GM19372 (cell line): ENCODE results near the gene MSI2.
"Not testable (repeated sequence)": the region's sequence is repeated elsewhere in the genome, so short reads cannot be mapped to it uniquely, and the experiment has no call there.

Source experiments
- ATAC-seq: cut with Tn5 transposase; IDR thresholded peaks from one replicate; pipeline ENCODE4 v1.9.1; 2021; ENCODE audit warnings: mild to moderate bottlenecking, low read depth, moderate library complexity; ENCODE audit not compliant: unreplicated experiment

The MSI2 gene

GRCh38 chr17:57490111-57490845 is 234.0 kb downstream of the MSI2 start:
- ATAC-seq, result no peak

DNA sequence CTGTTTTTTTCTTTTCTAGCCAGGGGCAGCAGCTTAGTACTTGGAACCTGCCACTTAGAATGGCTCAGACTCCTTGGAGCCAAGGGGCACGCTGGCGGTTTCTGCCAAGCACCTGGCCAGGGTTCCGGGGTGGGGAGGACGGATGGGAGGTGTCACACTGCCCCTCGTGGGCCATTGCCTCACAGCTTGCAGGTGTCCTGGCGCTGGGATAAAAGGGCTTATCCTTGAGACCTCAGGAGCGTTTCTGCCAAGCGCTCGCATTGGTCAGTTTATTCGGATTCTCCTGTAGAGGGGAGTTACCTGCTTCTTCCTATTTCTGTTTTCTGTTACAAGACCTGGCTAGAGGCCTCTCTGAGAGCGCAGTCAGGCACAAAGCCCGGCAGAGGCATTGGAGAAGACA is 234.6 kb downstream of the MSI2 start:
- ATAC-seq, result no peak

GRCh38 chr17:57493171-57493570 is 236.8 kb downstream of the MSI2 start:
- no peak for ATAC-seq

DNA sequence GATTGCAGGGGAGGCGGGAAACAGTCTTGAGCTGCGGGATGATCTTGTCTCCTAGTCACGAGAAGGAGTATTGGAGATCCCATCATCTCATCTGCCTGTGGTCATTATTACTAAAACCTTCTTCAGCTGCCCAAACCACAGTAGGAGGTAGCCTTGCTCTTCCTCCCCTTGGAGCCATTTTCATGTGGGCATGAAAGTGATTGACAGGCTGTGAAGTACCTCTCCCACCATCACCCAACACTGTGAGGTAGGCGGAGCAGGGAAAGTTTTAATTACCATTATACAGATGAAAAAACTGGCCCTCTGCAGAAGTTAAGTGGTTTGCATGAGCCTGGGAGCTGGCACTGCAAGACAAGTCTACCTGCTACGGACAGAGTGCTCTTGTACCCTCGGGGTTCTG is 237.3 kb downstream of the MSI2 start:
- no peak for ATAC-seq

- no peak for ATAC-seq
Measured at GRCh38 chr17:57494443-57494842, 238.1 kb downstream of the MSI2 start.

DNA sequence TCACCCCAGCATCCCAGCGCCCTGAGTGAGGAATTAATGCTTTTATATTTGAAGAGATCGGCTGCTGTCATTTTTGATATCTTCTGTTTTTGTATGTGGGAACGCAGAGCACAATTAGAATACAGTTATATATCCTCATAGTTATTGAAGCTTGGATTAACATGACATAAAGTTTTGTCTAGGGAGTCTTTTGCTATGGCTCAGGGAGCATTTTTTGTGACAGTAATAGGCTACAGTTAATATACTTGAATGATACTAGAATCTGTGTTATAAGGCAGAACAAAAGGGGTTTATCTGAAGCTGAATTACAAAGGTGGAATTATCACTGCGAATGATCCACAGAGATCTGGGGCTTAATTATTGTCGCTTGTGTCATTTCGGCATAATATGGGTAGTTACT is 239.4 kb downstream of the MSI2 start:
- ATAC-seq, result no peak

GRCh38 chr17:57496382-57496781 is 240.1 kb downstream of the MSI2 start:
- no peak for ATAC-seq

DNA sequence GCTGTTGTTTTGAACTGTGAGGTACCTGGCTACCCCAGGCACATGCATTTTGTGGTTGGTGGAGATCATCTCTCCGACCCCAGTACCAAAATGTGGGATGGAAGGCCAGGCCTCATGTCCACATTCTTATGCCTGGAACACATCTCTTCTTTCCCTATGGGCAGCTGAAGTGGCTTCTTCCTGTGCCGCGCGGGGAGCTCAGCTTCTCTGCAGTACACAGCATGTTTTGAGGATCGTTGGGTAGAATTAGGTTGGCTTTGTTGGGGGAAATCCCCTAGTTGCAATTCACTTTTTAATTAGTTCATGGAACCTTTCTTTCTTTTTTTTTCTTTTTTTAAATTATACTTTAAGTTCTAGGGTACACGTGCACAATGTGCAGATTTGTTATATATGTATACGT is 242.1 kb downstream of the MSI2 start:
- no peak for ATAC-seq

- ATAC-seq, result not testable (repeated sequence)
Measured at GRCh38 chr17:57499221-57499620, 242.9 kb downstream of the MSI2 start.

DNA sequence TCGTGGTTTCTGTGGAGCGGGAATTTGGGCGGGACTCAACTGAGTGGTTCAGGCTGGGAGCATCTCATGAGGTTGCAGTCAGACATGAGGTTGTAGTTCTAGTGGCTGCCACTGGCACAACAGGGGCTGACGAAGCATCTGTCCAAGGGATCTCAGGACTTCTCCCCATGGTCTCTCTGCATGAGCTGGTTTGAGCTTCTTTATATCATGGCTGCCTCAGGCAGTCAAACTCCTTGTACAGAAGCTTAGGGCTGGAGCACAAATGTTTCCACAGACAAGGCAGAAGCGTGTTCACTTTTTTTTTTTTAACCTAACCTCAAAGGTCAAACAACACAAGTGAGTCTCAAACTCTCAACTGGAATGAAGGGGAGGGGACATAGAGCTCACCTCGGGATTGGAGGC is 243.3 kb downstream of the MSI2 start:
- no peak for ATAC-seq

DNA sequence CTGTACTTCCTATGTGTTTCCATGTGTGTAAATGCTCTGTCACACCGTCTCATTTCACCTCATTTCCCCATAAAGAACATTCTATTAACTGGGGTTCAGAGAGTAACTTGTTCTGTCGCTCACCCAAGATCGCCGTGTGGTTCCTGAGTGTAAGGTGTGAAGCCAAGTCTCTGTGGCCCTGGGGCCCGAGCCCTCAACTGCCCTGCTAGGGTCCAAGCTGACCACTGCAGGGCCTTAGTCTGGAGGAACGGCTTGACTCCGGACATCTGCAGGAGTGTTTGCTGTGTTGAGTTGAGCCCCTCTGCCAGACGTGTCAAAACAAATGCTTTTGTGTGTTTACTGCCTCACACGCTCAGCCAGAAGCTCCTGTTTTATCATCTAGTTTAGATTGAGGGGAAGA is 244.7 kb downstream of the MSI2 start:
- no peak for ATAC-seq

- ATAC-seq, result no peak
Measured at GRCh38 chr17:57502022-57502421, 245.7 kb downstream of the MSI2 start.

DNA sequence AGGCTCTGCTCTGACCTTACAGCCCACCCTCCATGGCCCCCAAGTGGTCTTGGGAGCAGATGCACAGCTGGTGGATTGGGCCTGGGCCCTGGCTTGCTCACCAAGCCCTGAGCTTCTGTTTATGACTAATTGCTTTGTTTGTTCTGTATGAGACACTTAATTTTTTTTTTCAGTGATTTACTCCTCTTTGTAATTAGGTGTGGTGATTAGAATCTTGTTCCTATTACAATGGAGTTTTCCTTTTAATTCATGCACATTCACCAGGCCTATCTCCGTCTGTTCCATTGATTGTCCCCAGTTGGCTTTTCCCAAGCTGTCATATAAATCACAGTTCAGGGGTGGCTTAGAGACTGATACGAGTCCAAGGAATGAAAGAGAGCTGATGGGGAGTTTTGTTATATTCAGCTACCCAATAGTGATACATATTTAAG is 246.5 kb downstream of the MSI2 start:
- ATAC-seq, result no peak

DNA sequence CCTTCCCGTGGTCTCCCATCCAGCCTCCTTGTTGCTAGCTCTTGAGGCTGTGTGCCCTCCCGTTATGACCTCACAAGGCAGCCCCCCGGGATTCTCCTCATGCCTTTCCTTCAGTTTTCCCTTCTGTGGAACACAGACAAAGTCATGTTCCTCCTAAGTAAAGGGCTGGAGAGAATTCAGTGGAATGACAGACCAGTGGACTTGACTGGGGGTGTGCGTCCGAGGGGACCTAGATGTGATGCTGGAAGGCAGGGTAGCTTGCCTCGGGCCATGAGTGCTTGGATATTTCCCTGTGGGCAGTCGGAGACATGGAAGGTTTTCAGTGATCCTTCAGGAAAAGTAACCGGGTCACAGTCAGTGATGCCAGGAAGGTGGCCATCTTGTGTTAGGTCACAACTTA is 247.9 kb downstream of the MSI2 start:
- no peak for ATAC-seq

DNA sequence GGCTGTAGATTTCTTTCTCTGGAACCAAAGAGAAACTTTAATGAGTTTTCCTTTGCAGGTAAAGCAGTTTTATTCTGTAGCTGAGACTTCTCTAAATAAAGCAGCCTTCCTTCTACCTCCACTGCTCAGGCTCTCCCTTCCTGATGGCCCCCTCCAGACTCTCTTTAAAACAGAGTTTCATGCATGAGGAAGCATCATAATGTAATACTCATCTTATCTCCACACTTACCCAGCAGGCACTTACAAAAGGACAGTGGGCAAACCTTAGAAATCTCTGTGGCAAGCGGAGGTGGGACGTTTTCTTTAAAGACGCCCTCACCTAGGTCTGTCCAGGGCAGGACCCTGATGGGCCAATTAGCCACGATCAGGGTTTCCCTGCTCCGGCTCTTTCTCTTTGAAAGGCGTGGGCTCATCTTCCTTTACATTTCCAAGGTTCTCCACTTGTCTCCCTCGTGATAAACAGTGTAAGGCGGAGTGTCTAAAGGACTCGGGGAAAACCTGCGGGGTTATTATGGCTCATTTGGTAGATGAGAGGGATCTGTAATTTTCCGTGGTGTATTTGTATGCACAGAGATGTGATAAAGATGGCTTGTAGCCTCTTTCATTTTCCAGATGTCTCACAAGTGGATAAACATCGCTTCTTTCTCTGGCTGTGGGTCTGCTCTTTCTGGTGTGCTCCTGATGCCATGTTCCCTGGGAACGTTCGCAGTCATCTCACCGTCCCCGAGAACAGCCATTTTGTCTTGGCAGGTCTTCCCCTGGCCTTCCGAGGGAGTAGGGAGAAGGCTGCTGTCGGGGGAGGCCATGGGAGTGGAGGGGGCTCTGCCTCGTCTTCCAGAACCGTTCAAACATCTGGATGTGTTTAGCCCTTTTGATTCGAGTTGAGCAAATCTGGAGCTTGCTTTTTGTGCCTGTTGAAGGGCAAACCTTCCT is 249.8 kb downstream of the MSI2 start:
- ATAC-seq, result no peak

GRCh38 chr17:57506774-57507127 is 250.4 kb downstream of the MSI2 start:
- no peak for ATAC-seq

DNA sequence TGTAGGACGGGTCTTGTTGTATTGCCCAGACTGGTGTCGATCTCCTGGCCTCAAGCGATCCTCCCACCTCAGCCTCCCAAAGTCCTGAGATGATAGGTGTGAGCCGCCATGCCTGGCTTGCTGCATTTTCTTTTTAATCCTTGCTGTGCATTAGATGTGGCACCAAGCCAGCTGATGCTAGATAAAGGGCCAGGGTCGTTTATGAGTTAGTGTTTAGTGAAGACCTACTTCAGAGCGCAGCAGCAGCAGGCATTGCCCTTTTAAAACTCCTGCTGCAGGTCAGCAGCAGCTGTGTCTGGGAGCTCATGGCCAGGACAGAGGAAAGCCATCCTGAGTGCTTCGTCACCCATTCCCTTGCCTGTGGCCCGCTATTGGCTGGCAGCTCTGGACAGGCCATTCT is 251.5 kb downstream of the MSI2 start:
- no peak for ATAC-seq

DNA sequence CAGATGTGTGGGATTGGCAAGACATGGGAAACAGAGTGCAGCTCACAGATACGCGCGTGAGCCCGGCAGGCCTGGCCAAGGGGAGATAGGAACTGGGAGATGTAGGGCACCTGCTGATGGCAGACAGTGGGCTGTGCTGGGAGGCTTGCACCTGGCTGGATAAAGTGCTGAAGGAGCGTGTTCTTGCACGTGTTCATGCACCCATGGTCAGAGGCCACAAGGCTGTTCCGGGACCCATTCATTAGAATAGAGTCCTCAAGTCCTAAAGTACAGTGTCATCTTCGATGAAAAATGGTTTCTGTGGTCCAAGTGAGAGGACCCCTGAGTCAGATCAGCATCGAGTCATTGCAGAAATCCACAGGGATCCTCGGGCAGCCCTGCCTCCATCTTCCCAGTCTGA is 252.3 kb downstream of the MSI2 start:
- no peak for ATAC-seq

DNA sequence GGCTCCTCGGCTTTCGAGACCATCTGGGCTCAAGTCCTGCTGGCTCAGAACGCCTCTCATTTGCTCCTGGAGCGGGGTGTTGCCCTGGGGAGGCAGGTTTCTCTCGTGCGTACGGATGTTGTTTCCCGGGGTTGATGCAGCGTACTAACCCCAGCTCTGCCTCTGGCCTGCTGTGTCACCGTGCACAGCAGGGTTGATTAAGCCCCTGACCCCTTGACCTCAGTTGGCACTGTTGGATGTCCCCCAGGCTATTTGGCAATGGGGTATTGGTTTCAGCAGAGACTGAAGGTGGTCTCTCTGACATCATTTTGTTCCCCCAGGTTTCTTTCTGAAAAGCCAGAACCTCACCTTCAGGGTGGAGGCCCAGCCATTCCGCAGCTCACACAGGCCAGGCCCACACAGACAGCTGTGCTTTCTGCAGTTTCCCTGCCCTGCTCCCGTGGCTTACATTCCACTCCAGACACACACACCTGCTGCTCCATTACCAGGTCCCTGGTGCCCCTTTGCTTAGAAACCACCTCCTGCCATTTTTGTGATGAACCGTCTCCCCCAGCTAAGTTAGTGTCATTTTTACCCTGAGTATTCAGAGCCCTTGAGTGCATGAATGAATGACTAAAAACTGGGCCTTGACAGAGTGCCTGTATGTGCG is 255.3 kb downstream of the MSI2 start:
- ATAC-seq, result no peak

- ATAC-seq, result no peak
Measured at GRCh38 chr17:57512258-57512657, 255.9 kb downstream of the MSI2 start.

DNA sequence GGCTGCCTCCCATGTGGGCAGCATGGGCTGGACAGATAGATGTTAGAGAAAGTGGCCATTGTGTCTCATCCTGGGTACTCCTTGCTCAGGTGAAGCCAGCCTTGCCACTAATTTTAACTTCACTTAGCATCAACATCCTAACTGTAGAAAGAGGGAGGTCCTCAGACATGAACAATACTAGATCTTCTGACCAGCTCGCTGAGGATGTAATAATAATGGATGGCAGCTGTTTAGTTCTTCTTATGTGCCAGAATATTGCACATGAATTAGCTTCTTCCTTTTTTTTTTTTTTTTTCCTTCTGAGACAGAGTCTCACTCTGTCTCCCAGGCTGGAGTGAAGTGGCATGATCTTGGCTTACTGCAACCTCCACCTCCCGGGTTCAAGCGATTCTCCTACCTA is 256.4 kb downstream of the MSI2 start:
- ATAC-seq, result no peak
